ENCODE measurements around the gene USP12. TPM values are rescaled to one million over a fixed set of nuclear protein-coding genes. Genes with fewer than 3 reads are reported as not detected.
A peak's percentile ranks its signal among the peaks of the same experiment; 100 is the strongest.

The USP12 gene
- total RNA-seq, 1 donor from 2014 or later, result 20.1 TPM

- no peak for DNase-seq (ENCODE audit: missing footprints)
- intact Hi-C loops (cut with DNase I), result no loop called here
- no peak for ATAC-seq
These were observed 116.9 kb downstream of the USP12 start for GRCh38 chr13:27054760-27055159.

GRCh38 chr13:27053902-27054595 lies 117.6 kb downstream of the USP12 start:
- ATAC-seq (no peak), DNase-seq (ENCODE audit: missing footprints) (no peak)
- intact Hi-C loops (cut with DNase I), result no loop called here

GRCh38 chr13:27053210-27053884 lies 118.3 kb downstream of the USP12 start:
- DNase-seq (ENCODE audit: missing footprints) (no peak), ATAC-seq (no peak)
- intact Hi-C loops (cut with DNase I), result no loop called here

- no peak for DNase-seq (ENCODE audit: missing footprints)
- no peak for ATAC-seq
- intact Hi-C loops (cut with DNase I), result no loop called here
These were observed 118.9 kb downstream of the USP12 start for GRCh38 chr13:27052551-27053208.

- ATAC-seq (no peak), DNase-seq (ENCODE audit: missing footprints) (no peak)
- intact Hi-C loops (cut with DNase I), result no loop called here
These were observed 124.5 kb downstream of the USP12 start for GRCh38 chr13:27047081-27047480.

GRCh38 chr13:27044837-27045570 lies 126.6 kb downstream of the USP12 start:
- intact Hi-C loops (cut with DNase I), result no loop called here
- DNase-seq (ENCODE audit: missing footprints) (no peak), ATAC-seq (no peak)

GRCh38 chr13:27043013-27043412 lies 128.6 kb downstream of the USP12 start:
- no peak for DNase-seq (ENCODE audit: missing footprints)
- intact Hi-C loops (cut with DNase I), result no loop called here

GRCh38 chr13:27041341-27041740 lies 130.3 kb downstream of the USP12 start:
- DNase-seq (ENCODE audit: missing footprints) (no peak), ATAC-seq (no peak)
- intact Hi-C loops (cut with DNase I), result no loop called here

More at GRCh38 chr13:27043013-27043412, 128.6 kb downstream of the USP12 start:
- ATAC-seq, result no peak

- ATAC-seq (no peak), DNase-seq (ENCODE audit: missing footprints) (no peak)
- intact Hi-C loops (cut with DNase I), result no loop called here
These were observed 130.8 kb downstream of the USP12 start for GRCh38 chr13:27040826-27041108.

GRCh38 chr13:27039171-27039701 lies 132.4 kb downstream of the USP12 start:
- ATAC-seq (no peak), DNase-seq (ENCODE audit: missing footprints) (no peak)
- intact Hi-C loops (cut with DNase I), result no loop called here

- DNase-seq (ENCODE audit: missing footprints) (no peak), ATAC-seq (no peak)
- intact Hi-C loops (cut with DNase I), result no loop called here
These were observed 133.3 kb downstream of the USP12 start for GRCh38 chr13:27038323-27038722.

GRCh38 chr13:27037571-27037970 lies 134.0 kb downstream of the USP12 start:
- intact Hi-C loops (cut with DNase I), result no loop called here
- no peak for ATAC-seq
- DNase-seq (ENCODE audit: missing footprints), result no peak

- ATAC-seq (no peak), DNase-seq (ENCODE audit: missing footprints) (no peak)
- intact Hi-C loops (cut with DNase I), result no loop called here
These were observed 134.4 kb downstream of the USP12 start for GRCh38 chr13:27037171-27037570.

GRCh38 chr13:27036236-27036981 lies 135.2 kb downstream of the USP12 start:
- ATAC-seq, result no peak

GRCh38 chr13:27035892-27036235 lies 135.7 kb downstream of the USP12 start:
- no peak for ATAC-seq
- DNase-seq (ENCODE audit: missing footprints), result no peak
- intact Hi-C loops (cut with DNase I), result no loop called here

More at GRCh38 chr13:27036236-27036981, 135.2 kb downstream of the USP12 start:
- intact Hi-C loops (cut with DNase I), result no loop called here
- no peak for DNase-seq (ENCODE audit: missing footprints)

- intact Hi-C loops (cut with DNase I), result no loop called here
- no peak for DNase-seq (ENCODE audit: missing footprints)
- ATAC-seq, result peak; percentile 61
These were observed 136.9 kb downstream of the USP12 start for GRCh38 chr13:27034678-27035111.

GRCh38 chr13:27028683-27029480 lies 142.7 kb downstream of the USP12 start:
- DNase-seq (ENCODE audit: missing footprints), result no peak
- ATAC-seq, result no peak
- intact Hi-C loops (cut with DNase I), result no loop called here

- no peak for DNase-seq (ENCODE audit: missing footprints)
- ATAC-seq, result no peak
- intact Hi-C loops (cut with DNase I), result no loop called here
These were observed 144.4 kb downstream of the USP12 start for GRCh38 chr13:27027086-27027667.

Data from Right ventricle myocardium inferior (tissue), 1 donor.